ENCODE measurements around the gene CCDC24. TPM values are rescaled to one million over a fixed set of nuclear protein-coding genes. Genes with fewer than 3 reads are reported as not detected.
A peak's percentile ranks its signal among the peaks of the same experiment; 100 is the strongest.

CCDC24 gene
- total RNA-seq, 1 donor from 2014 or later: 14.9 TPM

GRCh38 chr1:43947061-43947873, 44.1 kb upstream of the CCDC24 start:
- no peak for DNase-seq (ENCODE audit: extremely low spot score, unreplicated experiment)
- Mint-ChIP-seq H3K36me3 (peaks cover 6% of the 10 kb centered on the region), H3K27ac (peak overlapping the region; percentile 90), H3K4me1 (ENCODE audit: unreplicated experiment) (peaks cover 31% of the 10 kb centered on the region), H3K27me3 (peaks cover 4% of the 10 kb centered on the region), H3K4me3 (peak overlapping the region; percentile 91), H3K9me3 (no peaks in the 10 kb centered on the region)
- TF ChIP-seq, protein P1, sequence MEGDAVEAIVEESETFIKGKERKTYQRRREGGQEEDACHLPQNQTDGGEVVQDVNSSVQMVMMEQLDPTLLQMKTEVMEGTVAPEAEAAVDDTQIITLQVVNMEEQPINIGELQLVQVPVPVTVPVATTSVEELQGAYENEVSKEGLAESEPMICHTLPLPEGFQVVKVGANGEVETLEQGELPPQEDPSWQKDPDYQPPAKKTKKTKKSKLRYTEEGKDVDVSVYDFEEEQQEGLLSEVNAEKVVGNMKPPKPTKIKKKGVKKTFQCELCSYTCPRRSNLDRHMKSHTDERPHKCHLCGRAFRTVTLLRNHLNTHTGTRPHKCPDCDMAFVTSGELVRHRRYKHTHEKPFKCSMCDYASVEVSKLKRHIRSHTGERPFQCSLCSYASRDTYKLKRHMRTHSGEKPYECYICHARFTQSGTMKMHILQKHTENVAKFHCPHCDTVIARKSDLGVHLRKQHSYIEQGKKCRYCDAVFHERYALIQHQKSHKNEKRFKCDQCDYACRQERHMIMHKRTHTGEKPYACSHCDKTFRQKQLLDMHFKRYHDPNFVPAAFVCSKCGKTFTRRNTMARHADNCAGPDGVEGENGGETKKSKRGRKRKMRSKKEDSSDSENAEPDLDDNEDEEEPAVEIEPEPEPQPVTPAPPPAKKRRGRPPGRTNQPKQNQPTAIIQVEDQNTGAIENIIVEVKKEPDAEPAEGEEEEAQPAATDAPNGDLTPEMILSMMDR (conservative IDR thresholded peaks at IDR 0.05): no peak

- Mint-ChIP-seq H3K27ac (peak overlapping the region; percentile 80), H3K4me1 (ENCODE audit: unreplicated experiment) (peaks cover 35% of the 10 kb centered on the region), H3K4me3 (peak overlapping the region; percentile 91), H3K9me3 (no peaks in the 10 kb centered on the region), H3K36me3 (peaks cover 6% of the 10 kb centered on the region), H3K27me3 (peaks cover 2% of the 10 kb centered on the region)
- TF ChIP-seq, protein P1 (conservative IDR thresholded peaks at IDR 0.05): no peak
- DNase-seq (ENCODE audit: extremely low spot score, unreplicated experiment): no peak
Measured at GRCh38 chr1:43947874-43948437, 43.4 kb upstream of the CCDC24 start.

- Mint-ChIP-seq H3K36me3 (peaks cover 6% of the 10 kb centered on the region), H3K4me3 (no peak overlapping the region), H3K9me3 (no peaks in the 10 kb centered on the region), H3K27me3 (no peaks in the 10 kb centered on the region), H3K27ac (no peak overlapping the region), H3K4me1 (ENCODE audit: unreplicated experiment) (peaks cover 43% of the 10 kb centered on the region)
- DNase-seq (ENCODE audit: extremely low spot score, unreplicated experiment): no peak
- TF ChIP-seq, protein P1 (conservative IDR thresholded peaks at IDR 0.05): no peak
Measured at GRCh38 chr1:43949678-43950077, 41.7 kb upstream of the CCDC24 start.

- peak overlapping the region; percentile 24 for H3K27ac Mint-ChIP-seq
- H3K36me3 Mint-ChIP-seq: peaks cover 6% of the 10 kb centered on the region
- DNase-seq (ENCODE audit: extremely low spot score, unreplicated experiment): no peak
- peaks cover 31% of the 10 kb centered on the region for H3K4me1 Mint-ChIP-seq (ENCODE audit: unreplicated experiment)
- no peaks in the 10 kb centered on the region for H3K9me3 Mint-ChIP-seq
- no peak overlapping the region for H3K4me3 Mint-ChIP-seq
- TF ChIP-seq, protein P1 (conservative IDR thresholded peaks at IDR 0.05): no peak
- H3K27me3 Mint-ChIP-seq: no peaks in the 10 kb centered on the region
Measured at GRCh38 chr1:43951021-43951985, 40.1 kb upstream of the CCDC24 start.

DNA sequence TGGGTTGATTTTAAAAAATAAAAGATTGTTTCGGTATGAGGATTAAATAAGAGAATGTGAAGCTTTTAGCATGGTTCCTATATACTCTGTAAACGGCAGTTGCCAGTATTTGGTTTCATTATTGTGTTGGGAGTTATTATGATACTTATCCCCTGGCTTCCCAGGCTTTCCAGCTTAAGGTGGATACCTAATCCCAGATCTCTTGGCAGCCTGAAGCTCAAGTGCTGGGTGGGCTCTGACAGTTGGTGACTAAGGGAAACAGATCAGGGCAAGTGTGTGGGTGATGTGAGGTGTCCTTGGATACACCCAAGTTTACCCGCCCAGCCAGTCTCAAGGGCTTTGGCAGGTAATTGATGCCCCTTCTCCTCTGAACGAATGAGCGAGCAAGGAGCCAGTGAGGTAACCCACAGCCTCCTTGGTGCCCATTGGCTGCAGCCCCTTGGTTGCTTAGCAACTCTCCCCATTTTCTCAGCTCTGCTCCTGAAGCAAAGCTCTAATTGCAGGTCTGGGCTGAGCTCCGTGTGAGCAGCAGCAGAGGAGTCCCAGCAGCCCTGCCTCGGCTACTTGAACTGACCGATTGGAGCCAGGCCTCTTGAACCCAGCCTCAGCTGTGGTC, 38.6 kb upstream of the CCDC24 start:
- TF ChIP-seq, protein P1 (conservative IDR thresholded peaks at IDR 0.05): no peak
- H3K27me3 Mint-ChIP-seq: no peaks in the 10 kb centered on the region
- peaks cover 6% of the 10 kb centered on the region for H3K36me3 Mint-ChIP-seq
- H3K9me3 Mint-ChIP-seq: no peaks in the 10 kb centered on the region
- no peak for DNase-seq (ENCODE audit: extremely low spot score, unreplicated experiment)
- H3K4me1 Mint-ChIP-seq (ENCODE audit: unreplicated experiment): peaks cover 28% of the 10 kb centered on the region
- H3K27ac Mint-ChIP-seq: peak overlapping the region; percentile 80
- H3K4me3 Mint-ChIP-seq: peak overlapping the region; percentile 41
